ENCODE data around the gene SHISAL2A. TPM values are rescaled to one million over a fixed set of nuclear protein-coding genes. Genes with fewer than 3 reads are reported as not detected.
"Not testable (repeated sequence)": the region's sequence is repeated elsewhere in the genome, so short reads cannot be mapped to it uniquely, and the experiment has no call there.

SHISAL2A gene
- total and polyA plus RNA-seq, 2 experiments from 2014 or later = not detected

GRCh38 chr1:52683367-52683940 is 50.5 kb downstream of the SHISAL2A start:
- TF ChIP-seq CTCF (IDR thresholded peaks at IDR 0.05; ENCODE audit: low read depth, low read length) = no peak
- H3K9me3 ChIP-seq (ENCODE audit: low read depth) = no peaks in the 10 kb centered on the region
- no peaks in the 10 kb centered on the region for H3K4me1 ChIP-seq (ENCODE audit: low read depth)
- H3K36me3 ChIP-seq = peaks cover 6% of the 10 kb centered on the region
- no peak overlapping the region for H3K4me3 ChIP-seq
- H3K27me3 ChIP-seq = no peaks in the 10 kb centered on the region
- DNase-seq (ENCODE audit: low read depth in 1 of 2, low spot score in 1 of 2) = no peak
- H3K27ac ChIP-seq = no peak overlapping the region

- TF ChIP-seq CTCF (IDR thresholded peaks at IDR 0.05; ENCODE audit: low read depth, low read length) = no peak
Observed at GRCh38 chr1:52684545-52684944, 51.6 kb downstream of the SHISAL2A start.

GRCh38 chr1:52686261-52686751 is 53.3 kb downstream of the SHISAL2A start:
- H3K36me3 ChIP-seq = peaks cover 16% of the 10 kb centered on the region
- not testable (repeated sequence) for H3K4me1 ChIP-seq (ENCODE audit: low read depth); H3K9me3 ChIP-seq (ENCODE audit: low read depth); H3K27ac ChIP-seq; H3K27me3 ChIP-seq; H3K4me3 ChIP-seq
- peak; percentile 70 for TF ChIP-seq CTCF (IDR thresholded peaks at IDR 0.05; ENCODE audit: low read depth, low read length)
- DNase-seq (ENCODE audit: low read depth in 1 of 2, low spot score in 1 of 2) = peak; percentile 83

More at GRCh38 chr1:52684545-52684944, 51.6 kb downstream of the SHISAL2A start:
- H3K27me3 ChIP-seq = no peaks in the 10 kb centered on the region
- H3K27ac ChIP-seq = no peak overlapping the region
- DNase-seq (ENCODE audit: low read depth in 1 of 2, low spot score in 1 of 2) = no peak
- no peaks in the 10 kb centered on the region for H3K9me3 ChIP-seq (ENCODE audit: low read depth)
- H3K36me3 ChIP-seq = peaks cover 9% of the 10 kb centered on the region
- H3K4me3 ChIP-seq = no peak overlapping the region
- H3K4me1 ChIP-seq (ENCODE audit: low read depth) = no peaks in the 10 kb centered on the region

GRCh38 chr1:52686830-52687229 is 53.9 kb downstream of the SHISAL2A start:
- DNase-seq (ENCODE audit: low read depth in 1 of 2, low spot score in 1 of 2) = no peak
- Histone ChIP-seq H3K4me3 (no peak overlapping the region), H3K4me1 (ENCODE audit: low read depth) (no peaks in the 10 kb centered on the region), H3K27me3 (no peaks in the 10 kb centered on the region), H3K27ac (no peak overlapping the region), H3K36me3 (peaks cover 19% of the 10 kb centered on the region), H3K9me3 (ENCODE audit: low read depth) (no peaks in the 10 kb centered on the region)
- no peak for TF ChIP-seq CTCF (IDR thresholded peaks at IDR 0.05; ENCODE audit: low read depth, low read length)

GRCh38 chr1:52691821-52692220 is 58.9 kb downstream of the SHISAL2A start:
- DNase-seq (ENCODE audit: low read depth in 1 of 2, low spot score in 1 of 2) = no peak
- Histone ChIP-seq H3K27me3 (no peaks in the 10 kb centered on the region), H3K9me3 (ENCODE audit: low read depth) (no peaks in the 10 kb centered on the region), H3K27ac (no peak overlapping the region), H3K36me3 (peaks cover 21% of the 10 kb centered on the region), H3K4me1 (ENCODE audit: low read depth) (no peaks in the 10 kb centered on the region), H3K4me3 (no peak overlapping the region)
- TF ChIP-seq CTCF (IDR thresholded peaks at IDR 0.05; ENCODE audit: low read depth, low read length) = no peak
